GM12875 (cell line): ENCODE data around the gene ZNF526.

Experiments used
- H3K4me3 ChIP-seq: one replicate; pipeline ENCODE4 v1.5.1; 2011; ENCODE audit warnings: low read depth, low read length, control low read depth
- CTCF ChIP-seq: IDR thresholded peaks from 2 replicates; pipeline ENCODE4 v1.5.1; 2011; ENCODE audit warnings: low read depth, mild to moderate bottlenecking, control low read depth, inconsistent platforms, low read length, moderate library complexity, borderline replicate concordance; ENCODE audit not compliant: insufficient read depth

ZNF526 gene

DNA sequence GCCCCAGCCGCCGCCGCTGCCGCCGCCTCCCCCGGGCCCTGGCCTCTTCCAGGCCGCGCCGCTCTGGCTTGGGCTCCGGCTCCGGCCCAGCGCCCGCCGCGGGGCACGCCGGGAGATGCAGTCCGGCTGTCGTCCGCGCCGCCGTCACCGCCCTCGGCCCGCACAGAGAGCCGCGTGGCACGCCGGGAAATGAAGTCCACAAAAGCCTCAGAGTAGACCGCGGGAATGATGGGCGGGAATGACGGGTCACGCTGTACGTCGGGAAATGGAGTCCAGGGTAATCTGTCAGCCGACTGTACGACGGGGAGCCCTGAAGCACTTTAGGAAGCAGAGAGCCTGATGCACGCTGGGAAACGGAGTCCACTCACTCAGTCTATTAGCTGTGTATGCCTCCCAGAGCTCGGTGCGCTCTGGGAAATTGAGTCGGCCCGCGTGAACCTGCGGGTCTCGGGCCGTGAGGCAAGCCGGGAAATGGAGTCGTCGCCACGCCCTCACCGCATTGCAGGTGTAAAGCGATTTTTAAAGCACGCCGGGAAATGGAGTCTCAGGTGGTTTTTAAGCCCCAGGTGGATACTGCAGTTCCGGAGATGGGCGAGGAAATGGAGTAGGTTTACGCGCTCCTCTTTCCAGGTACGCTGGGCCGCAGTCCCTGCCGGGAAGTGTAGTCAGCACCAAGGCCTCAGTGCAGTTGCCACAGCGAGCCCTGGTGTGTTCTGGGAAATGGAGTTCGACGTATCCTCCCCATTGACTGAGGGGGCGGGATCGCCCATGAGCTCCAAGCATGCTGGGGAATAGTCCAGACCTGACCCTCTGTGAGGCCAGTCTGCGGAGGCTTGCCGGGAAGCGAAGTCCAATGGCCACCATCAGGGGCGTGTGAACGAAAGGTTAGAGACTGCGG, 22.6 kb downstream of the ZNF526 start, which contains the start of gene GSK3A:
GSK3A (minus strand) TSS at position 91 of the 898 bp plus-strand sequence. CDS start 137 bp downstream, outside the sequence.
- peak within 1 kb of the TSS; percentile 78 for H3K4me3 ChIP-seq
- TF ChIP-seq CTCF = no peak

DNA sequence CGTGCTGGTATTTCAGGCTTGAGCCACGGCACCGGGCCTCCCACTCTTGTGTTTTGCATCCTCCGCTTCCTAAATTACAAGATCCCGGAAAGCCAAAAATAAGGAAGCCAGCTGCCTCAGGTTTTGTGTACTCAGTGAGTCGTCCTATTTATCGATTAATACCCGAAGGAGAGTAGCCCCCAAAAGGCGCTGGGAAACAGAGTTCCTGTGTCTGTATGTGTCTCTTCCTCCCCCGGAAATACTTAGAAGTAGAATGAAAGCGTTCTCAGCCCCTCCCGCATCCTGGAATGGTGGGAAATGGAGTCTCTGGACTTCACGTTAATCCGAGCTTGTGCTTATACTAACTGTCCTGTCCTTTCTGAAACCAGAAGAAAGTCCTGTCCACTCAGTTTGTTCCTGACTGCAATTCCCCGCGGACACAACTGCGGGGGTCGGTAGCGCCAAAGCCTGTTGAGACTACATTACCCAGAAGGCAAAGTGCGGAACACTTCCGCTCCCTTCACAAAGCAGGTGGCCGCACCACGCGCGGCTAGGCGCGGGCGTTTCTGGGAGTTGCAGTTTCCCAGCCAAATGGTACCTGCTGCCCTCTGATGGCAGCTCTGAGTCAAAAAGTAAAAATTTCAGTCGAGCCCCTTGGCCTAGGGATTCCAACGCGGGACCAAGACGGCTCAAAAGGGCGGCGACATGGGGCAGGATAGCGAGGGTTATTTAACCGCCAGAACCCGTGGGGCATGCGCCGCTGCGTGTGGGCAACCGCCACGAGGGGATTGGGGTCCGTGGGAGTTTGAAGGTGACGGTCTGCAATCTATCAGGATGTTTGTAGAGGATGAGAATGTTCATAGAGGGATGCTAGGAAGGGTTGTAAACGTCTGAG, 24.5 kb downstream of the ZNF526 start:
- TF ChIP-seq CTCF = peak; percentile 60
- peak overlapping the region; percentile 78 for H3K4me3 ChIP-seq

DNA sequence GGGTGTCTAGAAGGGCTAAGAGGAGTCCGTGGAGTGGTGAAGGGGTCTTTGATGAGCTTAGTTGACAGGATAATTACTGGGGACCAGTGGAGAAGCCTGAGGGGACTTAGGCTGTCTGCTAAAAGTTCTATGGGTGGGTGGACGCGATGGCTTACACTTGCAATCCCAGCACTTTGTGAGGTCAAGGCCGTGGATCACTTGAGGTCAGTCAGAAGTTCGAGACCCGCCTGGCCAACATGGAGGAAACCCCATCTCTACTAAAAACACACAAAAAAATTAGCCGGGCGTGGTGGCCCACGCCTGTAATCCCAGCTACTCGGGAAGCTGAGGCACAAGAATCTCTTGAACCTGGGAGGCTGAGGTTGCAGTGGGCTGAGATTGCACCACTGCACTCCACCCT, 25.1 kb downstream of the ZNF526 start:
- no peak for TF ChIP-seq CTCF
- H3K4me3 ChIP-seq = peak overlapping the region; percentile 24

DNA sequence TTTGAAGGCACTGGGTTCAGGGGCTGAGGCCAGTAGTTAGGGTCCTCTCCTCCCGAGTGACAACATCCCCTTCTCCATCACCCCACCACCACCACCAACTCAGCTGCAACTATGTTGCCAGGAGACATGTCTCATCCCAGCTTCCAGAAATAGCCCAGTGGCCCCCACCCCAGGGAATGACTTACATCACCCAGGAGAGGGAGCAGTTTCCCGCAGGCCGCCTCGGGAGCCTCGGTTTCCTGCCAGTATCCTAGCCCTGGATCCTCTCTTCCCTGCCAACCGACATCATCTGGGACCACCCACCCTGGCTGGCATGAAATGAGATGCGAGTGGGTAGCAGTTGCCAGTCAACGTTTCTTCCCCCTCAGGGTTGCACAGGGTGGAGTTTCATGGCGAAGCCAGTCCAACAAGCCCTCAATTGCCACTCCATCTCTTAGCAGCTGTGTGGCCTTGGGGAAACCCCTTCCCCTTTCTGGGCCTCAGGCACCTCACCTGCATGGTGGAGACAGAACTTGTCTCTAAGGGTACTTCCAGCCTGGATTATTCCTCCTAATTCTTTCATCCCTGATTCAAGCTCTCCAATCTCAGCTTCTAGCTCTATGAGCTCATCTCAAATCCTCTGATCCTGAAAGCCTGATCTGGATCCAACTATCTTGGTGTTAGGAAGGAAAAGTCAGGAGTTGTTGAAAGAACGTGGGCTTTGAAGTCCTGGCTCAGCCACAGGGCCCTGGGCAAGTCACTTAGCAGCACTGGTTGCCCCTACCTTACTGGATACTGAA, 26.2 kb downstream of the ZNF526 start:
- TF ChIP-seq CTCF = no peak

DNA sequence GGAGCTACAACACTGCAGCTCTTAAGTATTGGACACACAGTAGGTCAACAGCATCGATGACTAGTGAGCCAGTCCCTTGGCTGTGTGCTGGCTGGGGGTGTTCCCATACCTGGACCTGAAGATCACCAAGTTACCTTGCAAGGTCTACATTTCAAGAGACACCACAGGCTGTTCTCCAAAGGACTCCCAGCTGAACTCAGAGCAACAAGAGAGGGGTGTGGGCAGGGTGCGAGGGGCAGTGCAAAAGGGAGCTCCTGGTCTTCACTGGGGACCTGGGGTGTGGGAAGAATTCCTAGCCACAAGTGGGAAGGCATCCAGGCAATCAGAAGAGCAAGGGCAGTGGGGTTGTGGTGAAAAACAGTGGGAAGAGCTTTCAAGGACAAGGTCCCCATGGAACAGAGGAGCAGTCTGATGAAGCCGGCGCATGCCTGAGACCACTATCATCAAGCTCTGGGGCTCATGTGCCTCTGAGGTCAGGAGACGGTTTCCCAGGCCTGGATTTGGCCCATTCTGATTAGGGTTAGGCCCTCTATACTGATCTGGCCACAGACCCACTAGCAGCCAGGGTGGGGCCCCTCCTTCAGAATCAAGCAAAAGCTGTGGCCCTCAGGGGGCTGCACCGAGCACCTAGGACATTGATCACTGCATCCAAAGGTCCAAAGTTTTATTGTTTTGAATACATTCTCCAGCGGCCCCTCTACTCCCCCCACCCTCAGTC, 27.0 kb downstream of the ZNF526 start:
- no peak overlapping the region for H3K4me3 ChIP-seq
- no peak for TF ChIP-seq CTCF

More for the DNA sequence above, 26.2 kb downstream of the ZNF526 start:
- no peak overlapping the region for H3K4me3 ChIP-seq

GRCh38 chr19:42247640-42248199, 27.6 kb downstream of the ZNF526 start:
- no peak for TF ChIP-seq CTCF

More at GRCh38 chr19:42247640-42248199, 27.6 kb downstream of the ZNF526 start:
- no peak overlapping the region for H3K4me3 ChIP-seq
